HG03575 (cell line): ENCODE data around the gene LDB2.

Source experiments
- ATAC-seq: cut with Tn5 transposase; IDR thresholded peaks from one replicate; pipeline ENCODE4 v1.9.1; 2021; ENCODE audit not compliant: unreplicated experiment, insufficient number of reproducible peaks, low FRiP score; ENCODE audit errors: extremely low read depth

LDB2 gene

DNA sequence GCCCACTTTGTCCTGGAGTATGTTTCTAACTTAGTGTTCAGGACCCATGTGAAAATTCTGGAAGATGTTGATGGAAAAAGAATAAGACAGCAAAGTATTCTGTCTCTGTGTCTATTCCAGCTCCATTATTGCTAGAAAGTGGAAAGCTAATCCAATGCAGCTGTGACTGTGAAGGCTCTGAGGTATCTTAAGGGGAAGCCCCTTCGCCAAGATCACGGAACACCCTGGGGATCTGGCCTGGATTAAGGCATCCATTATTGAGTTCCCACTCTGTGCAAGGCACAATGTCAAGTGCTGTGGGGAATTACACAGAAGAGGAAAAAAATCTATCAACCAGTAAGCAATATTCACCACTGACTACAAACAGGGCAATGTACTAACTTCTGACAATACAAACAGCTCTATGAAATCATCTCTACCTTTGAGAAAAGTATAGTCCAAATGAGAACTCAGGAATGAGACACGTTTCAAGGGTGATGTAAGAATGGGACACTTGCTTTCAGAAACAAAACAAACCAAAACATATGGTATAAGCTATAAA, 222.1 kb downstream of the LDB2 start:
- no peak for ATAC-seq

DNA sequence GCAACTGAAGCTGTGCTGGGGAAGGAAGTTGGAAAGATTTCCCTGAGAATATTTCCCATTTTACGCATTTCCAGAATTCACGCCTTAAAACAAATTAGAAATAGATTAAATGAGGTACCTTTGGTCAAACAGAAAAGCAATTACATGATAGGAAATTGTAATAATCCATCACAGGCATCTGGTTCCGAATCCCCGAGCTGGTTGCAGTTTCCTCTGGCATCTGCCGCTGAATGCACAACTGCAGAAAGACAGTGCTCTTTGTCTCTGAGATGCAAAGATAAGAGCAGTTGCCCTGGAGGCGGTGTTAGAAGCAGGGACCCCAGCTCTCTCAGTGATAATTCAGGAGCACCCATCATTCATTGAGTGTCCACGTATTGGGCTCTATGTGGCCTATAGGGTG, 224.4 kb downstream of the LDB2 start:
- ATAC-seq: no peak

DNA sequence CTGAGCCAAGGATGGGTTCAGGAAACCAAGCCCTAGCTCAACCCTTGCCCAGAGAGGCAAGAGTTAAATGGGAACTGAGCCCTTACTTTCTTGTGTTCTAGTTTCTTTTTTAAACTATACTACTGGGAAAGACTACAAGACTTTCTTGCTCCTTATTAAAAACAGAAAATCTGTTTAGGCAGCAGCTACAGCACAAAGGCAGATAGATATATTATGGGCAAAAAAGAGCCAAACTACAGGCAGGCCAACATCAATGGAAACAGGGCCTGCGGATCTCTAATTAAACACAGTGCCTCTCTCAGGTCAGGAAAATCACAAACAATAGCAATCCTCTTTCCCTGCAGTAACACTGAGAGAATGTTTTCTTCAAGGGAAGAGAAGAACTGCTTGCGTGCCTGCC, 226.0 kb downstream of the LDB2 start:
- ATAC-seq: no peak

DNA sequence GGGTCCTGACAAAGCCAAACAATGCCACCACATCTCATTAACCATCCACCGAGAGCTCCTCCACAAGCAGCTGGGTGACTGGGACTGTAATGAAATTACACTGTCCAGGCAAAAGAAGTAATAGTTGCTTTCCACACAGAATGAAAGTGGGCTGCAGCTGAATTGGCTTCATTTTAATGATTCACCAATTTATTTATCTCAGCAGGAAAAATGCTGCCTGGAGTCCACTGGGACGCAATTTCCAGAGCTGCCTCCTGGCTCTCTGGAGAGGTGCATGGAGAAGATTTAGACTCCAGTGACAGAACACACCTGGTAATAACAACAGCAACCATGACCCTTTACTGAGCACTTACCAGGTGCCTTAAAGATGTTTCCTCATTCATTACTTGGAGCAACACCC, 226.7 kb downstream of the LDB2 start:
- no peak for ATAC-seq

DNA sequence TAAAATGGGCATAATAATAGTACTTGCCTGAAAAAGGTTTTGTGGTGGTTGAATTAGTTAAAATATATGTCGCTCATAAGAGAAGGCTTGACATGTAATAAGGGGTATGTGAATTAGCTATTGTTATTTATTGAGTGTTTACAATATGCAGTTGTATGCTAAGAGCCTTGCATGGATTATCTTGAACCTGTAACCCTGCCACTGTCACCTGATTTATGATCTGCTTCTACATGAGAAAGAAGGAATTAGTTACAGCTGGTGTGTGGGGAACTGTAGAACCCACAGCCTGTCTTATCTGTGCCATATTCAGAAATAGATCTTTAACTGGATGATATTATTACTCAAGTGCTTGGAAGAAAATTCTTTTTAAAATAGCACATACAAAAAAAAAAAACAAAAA, 227.7 kb downstream of the LDB2 start:
- ATAC-seq: no peak

DNA sequence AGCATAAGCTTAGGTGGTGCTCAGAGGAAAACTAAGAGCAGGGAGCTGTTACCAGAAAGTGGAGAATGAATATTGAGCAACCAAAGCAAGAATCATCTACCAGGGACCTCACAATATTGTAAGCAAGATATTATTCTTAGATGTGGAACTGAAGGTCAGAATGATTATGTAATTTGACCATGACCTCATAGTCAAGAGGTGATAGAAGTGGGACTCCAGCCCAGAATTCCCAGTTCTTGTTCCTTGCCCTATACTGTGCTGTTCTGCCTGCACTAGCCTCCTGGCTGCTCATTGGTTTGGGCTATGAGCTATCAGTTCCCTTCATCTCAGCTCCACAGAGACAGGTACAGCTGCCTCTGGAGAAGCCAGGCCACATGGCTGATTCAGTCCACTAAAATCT, 229.4 kb downstream of the LDB2 start:
- no peak for ATAC-seq

DNA sequence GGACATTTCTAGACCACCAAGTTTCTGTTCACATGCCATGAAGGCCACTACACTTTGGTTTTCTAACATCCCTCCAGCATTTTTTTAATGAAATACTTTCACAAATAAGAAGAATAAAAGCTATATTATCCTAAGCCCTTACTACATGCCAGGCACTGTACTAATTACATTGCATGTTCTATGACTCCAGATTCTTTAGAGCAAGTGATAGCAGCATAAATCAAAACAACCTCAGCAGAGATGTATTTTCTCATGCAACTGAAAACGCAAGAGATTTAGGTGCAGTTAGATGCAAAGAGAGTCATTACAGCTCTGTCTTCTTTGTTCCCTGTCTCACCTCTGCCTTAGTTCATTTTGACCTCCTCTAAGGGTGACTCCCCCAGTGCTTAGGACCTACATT, 230.0 kb downstream of the LDB2 start:
- no peak for ATAC-seq

DNA sequence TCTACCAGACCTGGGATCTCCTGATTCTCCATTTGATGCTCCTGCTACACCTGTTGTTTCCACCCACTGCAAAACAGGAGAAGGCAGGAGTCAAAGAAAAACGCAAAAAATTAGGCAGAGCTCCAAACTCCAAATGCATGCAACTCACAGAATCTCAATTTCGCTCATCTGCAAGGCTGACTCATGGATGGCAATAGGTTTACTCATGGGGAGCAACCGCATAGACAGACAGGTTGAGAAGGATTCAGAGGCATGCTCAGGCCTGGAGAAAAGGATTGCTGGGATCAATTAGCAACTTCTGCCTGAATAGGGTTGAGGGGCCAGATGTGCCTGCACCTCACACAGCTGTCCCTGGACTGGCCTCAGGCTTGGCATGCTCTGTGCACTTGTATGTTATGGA, 231.0 kb downstream of the LDB2 start:
- no peak for ATAC-seq

DNA sequence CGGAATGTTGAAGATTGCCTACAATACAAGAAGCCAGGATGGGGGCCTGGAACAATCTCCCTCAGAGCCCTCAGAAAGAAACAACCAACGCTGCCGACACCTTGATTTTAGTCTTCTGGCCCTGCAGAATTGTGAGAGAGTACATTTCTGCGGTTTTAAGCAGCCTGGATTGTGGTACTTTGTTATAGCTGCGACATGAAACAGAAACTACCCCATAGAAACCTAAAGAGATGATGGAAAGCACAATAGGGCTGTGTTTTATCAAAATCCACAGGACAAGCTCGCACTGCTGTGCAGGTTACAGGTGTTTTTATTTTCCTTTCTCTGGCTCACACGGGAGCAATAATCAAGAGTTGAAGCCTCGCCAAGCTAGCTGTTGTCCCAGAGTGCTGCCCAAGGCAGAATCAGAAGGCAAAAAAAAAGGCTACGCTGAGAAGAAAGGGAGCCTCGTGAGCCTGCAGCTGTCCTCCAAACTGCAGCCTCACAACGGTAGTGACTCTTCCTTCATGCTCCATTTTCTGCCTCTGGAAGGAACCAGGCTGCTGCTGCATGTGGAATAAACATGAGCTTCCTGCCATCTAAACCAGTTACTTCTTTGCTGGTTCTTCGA, 232.4 kb downstream of the LDB2 start:
- no peak for ATAC-seq

DNA sequence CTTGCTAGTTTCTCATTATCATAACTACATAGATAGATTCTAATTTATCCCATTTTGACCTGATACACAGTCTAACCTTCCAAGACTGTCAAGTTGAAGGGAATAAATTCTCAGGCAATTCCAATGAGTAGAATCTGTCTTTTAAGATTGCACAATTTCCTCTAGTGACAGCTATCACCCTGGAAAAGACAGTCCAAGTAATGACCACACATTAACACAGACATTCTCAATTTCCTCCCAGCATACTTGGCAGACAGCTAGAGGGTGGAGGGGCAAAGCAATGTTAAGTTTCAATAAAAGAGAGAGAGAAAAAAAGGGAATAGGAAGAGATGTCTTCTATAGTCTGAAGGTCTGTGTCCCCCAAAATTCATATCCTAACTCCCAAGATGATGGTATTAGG, 234.7 kb downstream of the LDB2 start:
- no peak for ATAC-seq

DNA sequence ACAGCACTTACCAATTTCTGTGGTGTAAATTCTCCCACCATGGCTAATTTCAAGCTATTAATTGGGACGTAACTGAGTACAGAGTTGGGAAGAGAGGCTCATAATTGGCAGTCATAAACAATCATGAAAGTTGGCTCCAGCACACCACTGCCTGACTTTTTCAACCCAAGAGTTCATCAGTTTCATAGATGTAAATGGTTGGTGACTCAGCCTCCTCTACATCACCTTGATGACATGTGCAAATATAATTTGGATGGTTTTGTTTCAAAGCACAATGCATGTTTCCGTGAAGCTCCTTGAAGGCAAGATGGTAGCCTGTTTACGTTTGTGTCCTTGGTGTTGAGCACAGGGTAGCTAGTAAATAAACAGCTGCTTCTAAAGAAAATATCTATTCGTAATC, 235.1 kb downstream of the LDB2 start:
- ATAC-seq: no peak

DNA sequence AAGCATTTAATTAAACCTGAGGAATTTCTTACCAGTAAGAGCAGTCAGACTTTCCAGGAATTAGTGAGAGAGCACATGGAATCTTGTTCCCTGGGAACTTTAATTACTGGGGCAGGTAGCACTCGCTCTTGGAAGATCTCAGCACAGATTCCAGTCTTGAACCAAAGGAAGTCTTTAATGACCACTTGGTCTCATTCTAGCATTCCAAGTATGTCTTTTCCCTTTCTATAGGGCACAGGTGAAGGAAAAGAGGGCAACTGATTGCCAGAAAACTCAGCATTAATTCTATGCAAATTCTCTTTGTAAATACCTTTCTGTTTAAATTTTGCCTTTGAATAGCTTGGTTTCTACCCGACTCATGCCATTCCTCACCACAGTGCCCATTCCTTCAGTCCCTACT, 236.6 kb downstream of the LDB2 start:
- no peak for ATAC-seq

DNA sequence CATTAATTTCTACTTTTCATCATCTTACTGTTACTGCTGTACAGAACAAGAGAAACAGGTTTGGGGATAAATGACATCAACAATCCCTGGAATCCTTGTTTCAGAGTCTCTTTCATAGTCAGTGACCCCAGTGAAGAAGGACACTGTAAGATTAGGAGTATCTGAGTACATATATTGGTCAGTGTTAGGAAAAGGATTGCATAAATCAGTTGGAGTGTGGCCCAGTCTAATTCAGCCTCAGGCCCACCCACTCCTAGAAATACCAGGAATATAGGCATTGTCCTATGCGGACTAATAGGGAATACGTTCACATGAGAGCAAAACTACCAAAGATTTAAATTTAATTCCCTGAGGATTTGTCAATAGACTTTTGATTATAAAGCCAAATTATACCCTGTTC, 237.8 kb downstream of the LDB2 start:
- ATAC-seq: no peak

DNA sequence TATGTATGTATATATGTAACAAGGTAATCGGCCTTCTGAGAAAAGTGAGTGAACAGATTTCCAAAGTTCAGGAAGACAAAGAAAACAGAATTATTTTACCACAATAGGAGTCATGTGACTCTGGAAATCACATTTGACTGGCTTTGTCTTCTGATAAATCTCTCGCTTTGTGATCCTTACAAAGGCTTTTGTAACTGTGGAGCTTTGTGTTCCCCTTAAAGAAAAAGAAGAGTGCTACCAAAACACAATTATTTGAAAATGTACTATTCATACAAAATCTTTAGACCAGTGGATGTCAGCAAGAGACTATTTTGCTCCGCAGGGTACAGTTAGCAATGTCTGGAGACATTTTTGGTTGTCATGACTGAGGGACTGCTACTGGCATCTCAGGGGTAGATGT, 238.8 kb downstream of the LDB2 start:
- no peak for ATAC-seq

DNA sequence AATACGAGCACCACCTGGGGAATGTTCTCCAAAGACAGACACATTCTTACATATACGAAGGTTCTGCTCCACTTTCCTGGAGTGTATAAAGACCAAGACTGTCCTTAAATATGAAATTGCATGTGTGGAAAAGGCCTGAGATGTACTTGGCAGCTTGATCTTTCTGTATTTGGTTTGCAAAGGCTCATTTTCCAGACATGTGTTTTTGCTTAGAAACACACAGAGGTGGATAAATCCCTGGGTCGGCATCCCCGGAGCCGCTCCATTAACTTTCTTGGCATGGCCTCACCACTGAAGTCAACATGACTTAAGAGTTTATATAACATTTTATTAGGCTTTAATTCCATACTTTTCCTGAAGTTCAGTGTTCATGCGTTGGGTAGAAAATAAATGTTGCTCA, 239.4 kb downstream of the LDB2 start:
- no peak for ATAC-seq

DNA sequence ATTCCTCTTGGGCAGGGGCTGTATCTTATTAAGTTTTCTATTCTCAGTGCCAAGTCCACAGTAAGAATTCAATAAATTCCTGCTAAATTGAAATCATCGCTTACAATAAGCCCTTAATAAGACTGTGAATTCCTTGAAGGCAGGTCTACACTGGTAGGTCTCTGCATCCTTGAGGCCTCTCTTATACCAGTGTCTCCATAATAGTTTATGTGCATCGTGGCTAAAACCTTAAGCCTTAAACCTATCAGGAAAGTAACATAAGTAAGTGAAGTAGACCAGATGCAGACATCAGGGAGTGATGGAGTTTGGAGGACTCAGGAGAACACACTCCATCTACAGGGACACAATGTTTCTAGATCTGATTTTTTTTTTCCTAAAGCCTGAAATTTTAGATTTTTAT, 240.3 kb downstream of the LDB2 start:
- ATAC-seq: no peak

DNA sequence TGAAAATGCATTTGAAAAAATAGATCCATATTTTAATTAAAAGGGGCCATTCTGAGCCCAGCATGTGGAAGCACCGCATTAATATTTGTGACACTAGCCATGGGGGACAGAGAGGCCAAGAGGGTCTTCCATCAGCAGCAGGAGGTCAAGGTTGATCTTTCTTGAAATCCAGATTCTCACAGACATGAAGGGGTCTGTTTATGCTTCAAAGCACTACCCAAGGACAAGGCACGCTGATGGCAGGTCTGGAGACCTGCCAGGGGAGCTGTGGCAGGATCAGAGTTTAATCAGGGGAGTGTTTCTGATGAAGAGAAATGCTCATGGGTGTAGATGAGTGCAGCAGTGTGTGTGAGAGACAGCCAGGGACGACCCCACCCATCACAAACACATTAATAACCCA, 243.3 kb downstream of the LDB2 start:
- no peak for ATAC-seq

DNA sequence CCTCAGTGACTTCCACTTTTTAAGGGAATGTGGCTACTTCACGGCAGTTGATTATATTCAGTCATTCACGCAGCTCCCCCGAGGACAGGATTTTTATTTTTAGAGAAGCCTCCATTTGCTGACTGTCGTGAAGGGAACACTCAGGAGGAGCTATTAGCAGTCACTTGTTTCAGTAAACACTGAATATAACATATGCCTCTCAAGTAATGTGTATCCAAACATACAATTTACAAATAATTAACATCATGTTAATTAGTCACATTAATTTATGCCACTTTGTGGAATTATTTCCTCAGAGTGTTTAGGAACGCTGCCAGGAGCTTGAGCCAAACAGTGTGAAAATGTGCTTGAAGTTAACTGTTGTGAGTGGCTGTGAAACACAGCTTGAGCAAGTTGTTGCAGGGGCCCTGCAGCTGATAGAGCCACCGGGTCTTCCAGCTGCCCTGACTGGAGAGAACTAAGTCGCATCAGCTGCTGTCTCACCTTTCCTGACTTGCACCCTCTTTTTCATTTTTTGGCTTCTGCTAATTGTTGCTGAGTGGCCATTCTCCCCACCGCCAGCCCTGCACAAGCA, 245.6 kb downstream of the LDB2 start:
- no peak for ATAC-seq

DNA sequence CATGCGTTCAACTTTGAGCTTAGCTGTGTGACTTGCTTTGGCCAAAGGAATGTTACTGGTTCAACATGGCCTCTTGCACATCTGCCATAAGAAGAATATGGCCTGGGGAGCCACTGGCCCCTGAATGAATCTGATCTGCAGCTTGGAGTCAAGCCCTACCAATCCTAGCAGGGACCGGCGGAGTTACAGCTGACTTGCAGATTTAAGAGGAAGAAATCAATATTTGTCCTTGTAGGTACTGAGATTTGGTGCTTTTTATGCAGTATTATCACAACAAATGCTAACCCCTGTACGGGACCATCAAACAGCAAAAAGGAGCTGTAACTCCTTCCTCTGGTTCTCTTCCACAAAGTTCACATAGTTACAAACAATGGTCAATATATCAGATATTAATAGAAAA, 252.0 kb downstream of the LDB2 start:
- ATAC-seq: no peak

DNA sequence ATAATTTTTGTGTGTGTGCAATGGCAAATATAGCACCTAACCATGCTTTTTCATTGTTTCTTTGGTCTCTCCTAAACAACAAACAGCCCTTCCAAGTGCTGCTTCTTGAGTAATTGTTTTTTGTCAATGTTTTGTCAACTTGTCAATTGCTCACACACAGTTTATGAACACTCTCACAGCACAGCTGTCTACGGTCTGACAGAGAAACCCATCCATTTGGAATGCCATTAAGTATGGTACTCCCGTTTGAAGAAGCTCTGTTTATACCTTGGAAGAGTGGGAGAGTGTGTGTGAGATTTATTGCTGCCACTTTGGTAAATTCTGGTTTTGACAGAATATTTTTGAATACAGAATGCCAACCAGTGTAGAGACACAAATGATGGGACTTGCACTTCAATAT, 254.6 kb downstream of the LDB2 start:
- ATAC-seq: no peak

DNA sequence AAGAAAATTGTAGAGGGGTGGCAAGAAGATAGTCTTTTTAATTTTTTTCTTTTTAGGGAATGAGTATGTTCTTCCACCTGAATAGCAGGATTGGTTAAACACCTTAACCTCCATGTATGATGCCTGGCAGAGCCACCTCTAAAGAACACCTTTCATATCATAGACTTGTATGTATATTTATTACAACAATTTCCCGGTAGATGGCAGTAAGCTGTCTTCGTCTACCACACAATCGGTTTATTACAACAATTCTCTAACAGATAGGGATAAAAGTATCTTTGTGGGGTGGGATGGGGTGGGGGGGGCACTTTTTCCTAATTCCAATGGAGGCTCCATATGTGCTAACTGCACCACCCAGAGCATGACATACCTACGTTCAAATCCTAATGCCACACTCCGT, 255.5 kb downstream of the LDB2 start:
- no peak for ATAC-seq
